ENCODE results near the gene SELENOI. TPM values are rescaled to one million over a fixed set of nuclear protein-coding genes. Genes with fewer than 3 reads are reported as not detected.
"Not testable (repeated sequence)": the region's sequence is repeated elsewhere in the genome, so short reads cannot be mapped to it uniquely, and the experiment has no call there.

Gene SELENOI
- total and polyA plus RNA-seq, 2 of the 4 experiments (the other 2 are of a cell fraction), result 5.1 to 25.1 TPM

GRCh38 chr2:26354469-26354868, 8.5 kb downstream of the SELENOI start:
- H2AK5ac ChIP-seq (ENCODE audit: low read depth, low read length); H3K14ac ChIP-seq (replicated peaks; ENCODE audit: low read depth, low read length); H2AFZ ChIP-seq (replicated peaks; ENCODE audit: low read length, poor library complexity); H4K91ac ChIP-seq (ENCODE audit: insufficient read depth, low read depth, low read length); H4K8ac ChIP-seq (ENCODE audit: low read depth in 2 of 2, low read length in 2 of 2); H4K5ac ChIP-seq (ENCODE audit: low read depth, low read length); POLR2A ChIA-PET (ENCODE audit: unreplicated experiment); H3K23ac ChIP-seq (ENCODE audit: low read depth, low read length); H3K56ac ChIP-seq (ENCODE audit: extremely low read depth, insufficient read depth, low read length); H3K36me3 ChIP-seq (ENCODE audit: control insufficient read depth, insufficient read depth, low read length); in situ Hi-C loops (cut with MboI; ENCODE audit: low sequenced_read_pairs); DNase-seq; H2BK5ac ChIP-seq (ENCODE audit: low read depth, low read length, poor library complexity, severe bottlenecking); H3K27me3 ChIP-seq (ENCODE audit: control insufficient read depth, insufficient read depth, low read length); intact Hi-C loops (cut with micrococcal nuclease); H2BK15ac ChIP-seq (ENCODE audit: low read depth, low read length); H3K9ac ChIP-seq (ENCODE audit: low read depth, low read length); H2BK120ac ChIP-seq (ENCODE audit: low read depth, low read length); H3K4me1 ChIP-seq (ENCODE audit: control insufficient read depth, insufficient read depth, low read length); ATAC-seq (ENCODE audit: low read depth); H2AK9ac ChIP-seq (replicated peaks; ENCODE audit: low read depth, low read length, poor library complexity); H3K18ac ChIP-seq (ENCODE audit: low read depth, low read length); H3K9me3 ChIP-seq (ENCODE audit: control insufficient read depth, insufficient read depth, low read length); H2BK20ac ChIP-seq (ENCODE audit: low read depth, low read length); H3K4me3 ChIP-seq (ENCODE audit: insufficient read depth, low read depth, low read length); dilution Hi-C loops (cut with HindIII; ENCODE audit: low sequenced_read_pairs, unreplicated experiment); H3K9me1 ChIP-seq (ENCODE audit: insufficient read depth, low read length); H3K4ac ChIP-seq (ENCODE audit: low read depth, low read length); BruUV-seq (replicated peaks); H3K4me2 ChIP-seq (ENCODE audit: low read depth, low read length); H3K27ac ChIP-seq (ENCODE audit: insufficient read depth, low read length); CTCF ChIA-PET: not testable (repeated sequence)
- H3K79me1 ChIP-seq (ENCODE audit: low read depth in 1 of 2, low read length in 2 of 2), result peaks cover 15 to 75% of the 10 kb centered on the region in 2 experiments
- 100% methylated on average over 4 of the region's 16 CpGs; no CpG with 5 or more reads in 1 of the 2 experiments for WGBS, 2 experiments (ENCODE audit: extremely low coverage in 2 of 2, insufficient read length in 1 of 2)
- peaks cover 15% of the 10 kb centered on the region; the same call in 1 of the 2 replicates for H4K20me1 ChIP-seq (ENCODE audit: insufficient read depth, low read length)
